MM.1S (cell line): ENCODE data around the gene ELP5.

Source experiments
- DNase-seq: peaks from one replicate; pipeline ENCODE4 v3.0.0-alpha.2; 2015
- H2AFZ ChIP-seq: fragments of 300-600 bp; sonication (generic); 2 replicates; pipeline ENCODE4 v1.6.0; 2016; ENCODE audit warnings: antibody characterized with exemption, low read length
- H3F3A ChIP-seq: fragments of 300-600 bp; sonication (generic); 2 replicates; pipeline ENCODE4 v1.6.1; 2016; ENCODE audit warnings: mild to moderate bottlenecking, antibody characterized with exemption, low read length, moderate library complexity, mixed read lengths; ENCODE audit not compliant: insufficient read depth
- H3K27ac ChIP-seq: fragments of 300-600 bp; sonication (generic); 2 replicates; pipeline ENCODE4 v1.5.1; 2016; ENCODE audit warnings: mild to moderate bottlenecking, low read length
- H3K27me3 ChIP-seq: fragments of 300-600 bp; sonication (generic); replicated peaks from 2 replicates; pipeline ENCODE4 v1.6.0; 2016; ENCODE audit warnings: low read length; ENCODE audit not compliant: insufficient read depth
- H3K36me3 ChIP-seq: fragments of 300-600 bp; sonication (generic); replicated peaks from 2 replicates; pipeline ENCODE4 v1.6.1; 2016; ENCODE audit warnings: mild to moderate bottlenecking, low read length, mixed read lengths; ENCODE audit not compliant: insufficient read depth
- H3K4me1 ChIP-seq: fragments of 300-600 bp; sonication (generic); 2 replicates; pipeline ENCODE4 v1.6.1; 2016; ENCODE audit warnings: low read length, mixed read lengths
- H3K4me2 ChIP-seq: fragments of 300-600 bp; sonication (generic); 2 replicates; pipeline ENCODE4 v1.6.0; 2016; ENCODE audit warnings: low read depth, low read length
- H3K4me3 ChIP-seq: fragments of 300-600 bp; sonication (generic); 2 replicates; pipeline ENCODE4 v1.5.1; 2016; ENCODE audit warnings: low read length, mixed read lengths
- H3K79me2 ChIP-seq: fragments of 300-600 bp; sonication (generic); 2 replicates; pipeline ENCODE4 v1.6.1; 2016; ENCODE audit warnings: mixed run types, low read length, mixed read lengths
- H3K9ac ChIP-seq: fragments of 300-600 bp; sonication (generic); 2 replicates; pipeline ENCODE4 v1.6.1; 2016; ENCODE audit warnings: low read length, mixed read lengths
- H3K9me2 ChIP-seq: fragments of 300-600 bp; sonication (generic); replicated peaks from 2 replicates; pipeline ENCODE4 v1.6.1; 2016; ENCODE audit warnings: mild to moderate bottlenecking, low read length, mixed read lengths; ENCODE audit not compliant: insufficient read depth
- H3K9me3 ChIP-seq: fragments of 300-600 bp; sonication (generic); replicated peaks from 2 replicates; pipeline ENCODE4 v1.6.1; 2016; ENCODE audit warnings: mild to moderate bottlenecking, low read length, mixed read lengths; ENCODE audit not compliant: insufficient read depth
- H4K20me1 ChIP-seq: fragments of 300-600 bp; sonication (generic); 2 replicates; pipeline ENCODE4 v1.6.1; 2016; ENCODE audit warnings: mild to moderate bottlenecking, low read length, moderate library complexity, mixed read lengths; ENCODE audit not compliant: insufficient read depth
- EZH2 ChIP-seq: fragments of 300-600 bp; sonication (generic); optimal IDR thresholded peaks from 2 replicates; pipeline ENCODE3; 2017; ENCODE audit warnings: low read depth, mild to moderate bottlenecking, antibody characterized with exemption, low read length, mixed read lengths
- EZH2phosphoT487 ChIP-seq: fragments of 300-600 bp; sonication (generic); IDR thresholded peaks from 2 replicates; pipeline ENCODE4 v1.6.1; 2018; ENCODE audit warnings: antibody characterized with exemption, low read length
- TF ChIP-seq, protein P1 (sequence below): fragments of 300-600 bp; sonication (generic); IDR thresholded peaks from 2 replicates; pipeline ENCODE4 v1.5.1; 2016; ENCODE audit warnings: antibody characterized with exemption, low read length, mixed read lengths

ELP5 gene

GRCh38 chr17:7280519-7281073 lies 28.6 kb downstream of the ELP5 start:
- H2AFZ ChIP-seq: peak overlapping the region; percentile 85
- H3K4me1 ChIP-seq: peaks cover 4% of the 10 kb centered on the region
- H3K4me2 ChIP-seq: peak overlapping the region; percentile 97
- H3K79me2 ChIP-seq: no peaks in the 10 kb centered on the region
- peak overlapping the region; percentile 65 for H3K4me3 ChIP-seq
- peak; percentile 86 for DNase-seq
- no peaks in the 10 kb centered on the region for H3K9me2 ChIP-seq
- no peaks in the 10 kb centered on the region for H3K9me3 ChIP-seq
- no peaks in the 10 kb centered on the region for H4K20me1 ChIP-seq
- H3K27ac ChIP-seq: no peak overlapping the region
- H3K36me3 ChIP-seq: no peaks in the 10 kb centered on the region
- H3K27me3 ChIP-seq: peaks cover 76% of the 10 kb centered on the region
- H3F3A ChIP-seq: peaks cover 8% of the 10 kb centered on the region
- TF ChIP-seq EZH2phosphoT487 (no peak), EZH2 (no peak)
- TF ChIP-seq, protein P1, sequence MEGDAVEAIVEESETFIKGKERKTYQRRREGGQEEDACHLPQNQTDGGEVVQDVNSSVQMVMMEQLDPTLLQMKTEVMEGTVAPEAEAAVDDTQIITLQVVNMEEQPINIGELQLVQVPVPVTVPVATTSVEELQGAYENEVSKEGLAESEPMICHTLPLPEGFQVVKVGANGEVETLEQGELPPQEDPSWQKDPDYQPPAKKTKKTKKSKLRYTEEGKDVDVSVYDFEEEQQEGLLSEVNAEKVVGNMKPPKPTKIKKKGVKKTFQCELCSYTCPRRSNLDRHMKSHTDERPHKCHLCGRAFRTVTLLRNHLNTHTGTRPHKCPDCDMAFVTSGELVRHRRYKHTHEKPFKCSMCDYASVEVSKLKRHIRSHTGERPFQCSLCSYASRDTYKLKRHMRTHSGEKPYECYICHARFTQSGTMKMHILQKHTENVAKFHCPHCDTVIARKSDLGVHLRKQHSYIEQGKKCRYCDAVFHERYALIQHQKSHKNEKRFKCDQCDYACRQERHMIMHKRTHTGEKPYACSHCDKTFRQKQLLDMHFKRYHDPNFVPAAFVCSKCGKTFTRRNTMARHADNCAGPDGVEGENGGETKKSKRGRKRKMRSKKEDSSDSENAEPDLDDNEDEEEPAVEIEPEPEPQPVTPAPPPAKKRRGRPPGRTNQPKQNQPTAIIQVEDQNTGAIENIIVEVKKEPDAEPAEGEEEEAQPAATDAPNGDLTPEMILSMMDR: peak; percentile 89
- H3K9ac ChIP-seq: peak overlapping the region; percentile 13; the same call in 1 of the 2 replicates

- peak; percentile 95 for DNase-seq
- Histone ChIP-seq H3K4me1 (peaks cover 5% of the 10 kb centered on the region), H3K4me3 (peak within 1 kb of the TSS; percentile 65), H3K27ac (no peak within 1 kb of the TSS), H3F3A (peaks cover 8% of the 10 kb centered on the region), H2AFZ (peak within 1 kb of the TSS; percentile 85), H3K9me3 (no peaks in the 10 kb centered on the region), H3K9me2 (no peaks in the 10 kb centered on the region), H3K79me2 (no peaks in the 10 kb centered on the region), H3K27me3 (peaks cover 76% of the 10 kb centered on the region), H3K4me2 (peak within 1 kb of the TSS; percentile 97), H4K20me1 (no peaks in the 10 kb centered on the region), H3K9ac (peak within 1 kb of the TSS; percentile 13; the same call in 1 of the 2 replicates), H3K36me3 (no peaks in the 10 kb centered on the region)
- TF ChIP-seq, protein P1: no peak
- TF ChIP-seq EZH2 (no peak), EZH2phosphoT487 (no peak)
Observed at GRCh38 chr17:7281074-7281952, 29.3 kb downstream of the ELP5 start, which contains the start of gene SLC2A4. Gene SLC2A4 (plus strand): TSS chr17:7281718. CDS start chr17:7281935, 217 bp downstream.

GRCh38 chr17:7281953-7282751 lies 30.1 kb downstream of the ELP5 start:
- no peaks in the 10 kb centered on the region for H3K9me2 ChIP-seq
- H4K20me1 ChIP-seq: no peaks in the 10 kb centered on the region
- H3K9me3 ChIP-seq: no peaks in the 10 kb centered on the region
- no peaks in the 10 kb centered on the region for H3K36me3 ChIP-seq
- no peak overlapping the region for H3K9ac ChIP-seq
- peak overlapping the region; percentile 65 for H3K4me3 ChIP-seq
- H3K27ac ChIP-seq: no peak overlapping the region
- H3K79me2 ChIP-seq: no peaks in the 10 kb centered on the region
- peaks cover 8% of the 10 kb centered on the region for H3F3A ChIP-seq
- no peak for DNase-seq
- H2AFZ ChIP-seq: peak overlapping the region; percentile 85; the same call in 1 of the 2 replicates
- TF ChIP-seq EZH2phosphoT487 (no peak), EZH2 (no peak)
- TF ChIP-seq, protein P1: no peak
- H3K4me2 ChIP-seq: peak overlapping the region; percentile 97
- peaks cover 10% of the 10 kb centered on the region for H3K4me1 ChIP-seq
- peaks cover 78% of the 10 kb centered on the region for H3K27me3 ChIP-seq
